HG02870 (cell line): Measurements from ENCODE around the gene PRKCZ.
A peak's percentile ranks its signal among the peaks of the same experiment; 100 is the strongest.
"Not testable (repeated sequence)": the region's sequence is repeated elsewhere in the genome, so short reads cannot be mapped to it uniquely, and the experiment has no call there.

Experiments used
- ATAC-seq: cut with Tn5 transposase; IDR thresholded peaks from one replicate; pipeline ENCODE4 v1.9.1; 2021; ENCODE audit warnings: mild to moderate bottlenecking, moderate library complexity; ENCODE audit not compliant: unreplicated experiment

Gene PRKCZ

GRCh38 chr1:2132222-2133038, 82.2 kb downstream of the PRKCZ start:
- no peak for ATAC-seq

GRCh38 chr1:2133039-2133878, 83.0 kb downstream of the PRKCZ start:
- ATAC-seq = peak; percentile 84

GRCh38 chr1:2133879-2134215, 83.6 kb downstream of the PRKCZ start:
- no peak for ATAC-seq

DNA sequence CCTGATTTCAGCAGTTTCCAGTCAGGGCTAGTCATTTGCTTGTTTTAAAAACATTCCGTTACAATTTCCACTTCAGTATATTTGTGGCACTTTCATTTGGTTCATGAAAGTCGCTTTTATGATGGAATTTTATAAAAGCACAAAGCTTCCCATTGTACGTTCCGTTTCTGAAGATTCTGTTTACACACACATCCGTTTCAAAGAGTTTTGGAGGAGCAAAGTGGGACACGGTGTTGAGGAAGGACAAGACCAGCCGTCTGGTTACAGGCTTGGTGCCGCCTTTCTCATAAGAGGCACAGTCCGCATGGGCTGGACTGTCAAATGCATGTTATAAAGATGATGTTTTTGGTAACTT, 84.0 kb downstream of the PRKCZ start:
- no peak for ATAC-seq

DNA sequence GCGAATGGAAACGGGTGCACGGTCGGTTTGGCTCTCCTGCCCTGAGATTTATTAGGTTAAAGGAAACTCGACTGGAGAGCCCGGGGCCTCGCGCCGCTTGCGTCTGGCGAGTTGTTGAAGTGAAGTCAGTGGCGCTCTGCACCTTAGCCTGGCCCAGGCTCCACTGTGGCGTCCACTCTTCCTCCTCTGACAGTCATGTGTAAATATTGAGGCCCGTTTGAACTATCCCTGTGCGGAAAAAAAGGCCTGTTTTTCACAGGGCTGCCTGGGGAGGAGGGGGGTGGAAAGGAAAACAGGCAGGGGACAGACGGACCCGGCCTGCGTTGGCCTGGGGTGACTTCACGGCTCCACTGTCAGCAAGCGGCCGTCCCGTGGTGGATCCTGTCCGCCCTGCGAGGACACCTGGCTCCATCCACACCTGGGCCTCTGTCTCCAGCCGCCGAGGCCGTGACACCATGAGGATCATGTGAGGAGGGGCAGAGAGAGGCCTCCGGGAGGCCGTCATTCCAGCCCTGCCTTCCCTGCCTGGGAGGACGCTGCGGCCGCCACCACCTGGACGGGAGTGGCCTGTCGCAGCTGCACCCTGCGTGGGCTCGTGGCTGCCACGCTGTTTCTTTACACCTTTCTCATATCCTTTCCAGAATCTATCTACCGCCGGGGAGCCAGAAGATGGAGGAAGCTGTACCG, 84.6 kb downstream of the PRKCZ start:
- no peak for ATAC-seq

DNA sequence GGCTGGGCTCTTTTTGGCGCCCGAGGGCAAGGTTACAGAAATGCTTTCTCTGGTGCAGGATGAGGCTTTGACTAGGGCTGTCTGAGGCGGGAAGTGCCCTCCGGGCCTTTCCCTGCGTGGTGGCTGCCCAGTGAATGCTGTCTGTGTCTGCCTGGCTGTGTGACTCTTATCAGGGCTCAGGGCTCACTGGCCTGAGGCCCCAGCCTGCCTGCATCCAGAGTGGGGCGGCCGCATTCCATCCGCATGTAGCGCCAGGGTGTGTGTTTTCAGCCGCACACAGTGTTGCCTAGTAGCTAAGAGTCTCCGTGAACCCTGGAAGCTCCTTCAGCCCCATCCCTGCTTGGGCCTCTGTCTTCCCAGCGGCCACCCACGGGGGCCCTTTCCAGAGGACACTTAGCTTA, 85.2 kb downstream of the PRKCZ start:
- no peak for ATAC-seq

DNA sequence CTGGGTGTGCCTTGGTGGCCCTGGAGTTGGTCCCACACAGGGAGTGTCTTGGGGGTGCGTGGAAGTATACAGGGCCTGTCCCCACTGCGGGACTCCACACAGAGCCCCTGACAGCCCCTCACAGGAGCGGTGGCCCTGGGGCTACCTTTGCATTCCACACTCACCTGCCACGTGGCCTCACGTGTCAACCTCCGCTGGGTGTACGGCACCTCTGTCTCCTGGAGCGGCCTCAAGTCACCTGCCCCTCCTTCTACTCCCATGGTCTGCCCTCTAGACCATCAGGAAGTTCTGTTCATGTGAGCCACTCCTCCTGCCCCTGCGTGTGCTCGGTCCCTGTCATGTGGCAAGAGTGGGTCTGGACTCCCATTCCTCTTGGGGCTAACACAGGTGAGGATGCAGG, 85.7 kb downstream of the PRKCZ start:
- ATAC-seq = no peak

DNA sequence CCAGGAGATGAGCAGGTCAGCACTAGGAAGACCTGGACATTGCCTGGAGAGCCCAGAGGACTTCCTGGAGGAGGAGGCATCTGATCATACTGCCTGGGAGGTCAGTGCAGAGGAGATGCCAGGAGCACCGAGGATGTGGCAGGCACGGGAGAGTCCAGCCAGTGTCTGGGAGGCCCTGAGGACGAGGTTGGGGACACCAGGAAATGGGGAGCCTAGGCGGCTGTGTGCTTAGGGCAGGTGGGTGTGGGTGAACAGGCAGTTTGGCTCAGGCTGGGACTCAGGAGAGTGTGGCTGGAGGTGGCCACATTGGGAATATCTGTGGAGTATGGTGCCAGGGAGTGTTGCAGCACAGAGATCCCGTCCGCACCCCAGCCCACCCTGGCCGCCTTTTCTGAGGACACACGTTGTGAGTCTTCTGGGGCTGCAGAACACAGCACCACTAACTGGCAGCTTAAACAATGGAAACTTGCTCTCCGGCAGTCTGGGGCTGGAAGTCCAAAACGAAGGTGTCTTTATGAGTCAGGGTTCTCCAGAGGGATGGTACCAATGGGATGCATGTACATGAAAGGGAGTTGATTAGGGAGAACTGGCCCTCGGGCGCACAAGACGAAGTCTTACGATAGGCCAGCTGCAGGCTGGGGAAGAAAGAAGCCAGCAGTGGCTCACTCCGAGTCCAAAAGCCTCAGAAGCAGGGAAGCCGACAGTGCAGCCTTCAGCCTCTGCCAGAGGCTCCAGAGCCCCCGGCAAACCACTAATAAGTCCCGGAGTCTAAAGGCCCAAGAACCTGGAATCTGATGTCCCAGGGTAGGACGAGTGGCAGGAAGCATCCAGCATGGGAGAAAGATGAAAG, 86.4 kb downstream of the PRKCZ start:
- ATAC-seq = no peak

- no peak for ATAC-seq
These were observed 87.3 kb downstream of the PRKCZ start for GRCh38 chr1:2137257-2138121.

DNA sequence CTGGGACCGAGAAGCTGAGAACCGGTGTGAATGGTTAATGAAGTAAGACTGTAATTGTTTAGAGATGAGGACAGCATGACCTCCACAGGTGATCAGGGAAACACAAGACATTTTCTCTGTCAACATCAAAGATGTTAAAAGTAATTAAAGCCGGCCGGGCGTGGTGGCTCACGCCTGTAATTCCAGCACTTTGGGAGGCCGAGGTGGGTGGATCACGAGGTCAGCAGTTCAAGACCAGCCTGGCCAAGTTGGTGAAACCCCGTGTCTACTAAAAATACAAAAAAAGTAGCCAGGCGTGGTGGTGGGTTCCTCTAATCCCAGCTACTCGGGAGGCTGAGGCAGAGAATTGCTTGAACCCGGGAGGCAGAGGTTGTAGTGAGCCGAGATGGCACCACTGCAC, 88.9 kb downstream of the PRKCZ start:
- not testable (repeated sequence) for ATAC-seq

DNA sequence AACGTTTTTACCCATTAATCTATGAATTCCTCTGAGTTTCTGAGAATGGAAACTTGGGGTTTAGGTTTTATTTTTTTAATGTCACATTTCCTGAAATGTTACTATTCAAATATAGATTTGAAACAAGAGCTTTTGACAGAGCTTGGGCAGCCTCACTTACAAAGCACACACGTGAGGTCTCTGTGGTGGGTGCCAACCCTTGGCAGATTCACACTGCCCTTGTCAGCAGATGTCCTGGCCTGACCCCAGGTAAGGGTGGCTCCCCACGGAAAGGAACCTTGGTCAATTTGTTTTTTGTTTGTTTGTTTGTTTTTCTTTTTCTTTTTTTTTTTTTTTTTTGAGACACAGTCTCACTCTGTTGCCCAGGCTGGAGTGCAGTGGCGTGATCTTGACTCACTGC, 90.8 kb downstream of the PRKCZ start:
- ATAC-seq = no peak

- ATAC-seq = no peak
These were observed 93.7 kb downstream of the PRKCZ start for GRCh38 chr1:2143814-2144500.

GRCh38 chr1:2144501-2145090, 94.4 kb downstream of the PRKCZ start:
- ATAC-seq = no peak

GRCh38 chr1:2145946-2146835, 96.0 kb downstream of the PRKCZ start:
- ATAC-seq = no peak

DNA sequence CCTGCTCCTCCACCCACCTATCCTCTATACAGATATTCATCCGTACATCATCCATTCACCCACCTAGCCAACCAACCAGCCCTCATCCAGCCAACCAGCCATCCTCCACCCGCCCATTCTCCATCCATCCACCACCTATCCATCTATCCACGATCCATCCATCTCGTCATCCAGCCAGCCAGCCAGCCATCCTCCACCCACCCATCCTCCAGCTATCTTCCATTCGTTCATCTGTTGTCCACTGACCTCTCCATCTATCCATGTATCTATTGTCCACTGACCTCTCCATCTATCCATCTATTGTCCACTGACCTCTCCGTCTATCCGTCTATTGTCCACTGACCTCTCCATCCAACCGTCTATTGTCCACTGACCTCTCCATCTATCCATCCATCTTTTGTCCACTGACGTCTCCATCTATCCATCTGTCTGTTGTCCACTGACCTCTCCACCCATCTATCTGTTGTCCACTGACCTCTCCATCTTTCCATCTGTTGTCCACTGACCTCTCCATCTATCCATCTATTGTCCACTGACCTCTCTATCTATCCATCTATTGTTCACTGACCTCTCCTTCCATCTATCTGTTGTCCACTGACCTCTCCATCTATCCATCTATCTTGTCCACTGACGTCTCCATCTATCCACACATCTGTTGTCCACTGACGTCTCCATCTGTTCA, 96.8 kb downstream of the PRKCZ start:
- ATAC-seq = no peak

DNA sequence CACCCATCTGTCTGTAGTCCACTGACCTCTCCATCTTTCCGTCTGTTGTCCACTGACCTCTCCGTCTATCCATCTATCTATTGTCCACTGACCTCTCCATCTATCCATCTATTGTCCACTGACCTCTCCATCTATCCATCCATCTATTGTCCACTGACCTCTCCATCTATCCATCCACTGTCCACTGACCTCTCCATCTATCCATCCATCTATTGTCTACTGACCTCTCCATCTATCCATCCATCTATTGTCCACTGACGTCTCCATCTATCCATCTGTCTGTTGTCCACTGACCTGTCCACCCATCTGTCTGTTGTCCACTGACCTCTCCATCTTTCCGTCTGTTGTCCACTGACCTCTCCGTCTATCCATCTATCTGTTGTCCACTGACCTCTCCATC, 97.7 kb downstream of the PRKCZ start:
- ATAC-seq = not testable (repeated sequence)

GRCh38 chr1:2148691-2149090, 98.5 kb downstream of the PRKCZ start:
- no peak for ATAC-seq
